Adrenal gland (tissue), 12 donors: ENCODE results near the gene SORT1. TPM values are rescaled to one million over a fixed set of nuclear protein-coding genes. Genes with fewer than 3 reads are reported as not detected.
A peak's percentile ranks its signal among the peaks of the same experiment; 100 is the strongest.

Source experiments
- DNase-seq, 7 donors: peaks; one replicate each; pipeline ENCODE4 v3.0.0-alpha.2; 2019 to 2020
- H3K27ac ChIP-seq, 5 donors: fragments of 200-600 bp; sonication (generic) in 4 of 5; 1 replicate in 3 of 5; 2 replicates in 2 of 5; pipeline versions ENCODE4 v1.5.1 to v1.8.0; 2016 to 2020; ENCODE audit warnings: mild to moderate bottlenecking in 1 of 5
- H3K27me3 ChIP-seq: fragments of 200-600 bp; 2 replicates; pipeline ENCODE4 v1.8.0; 2021
- H3K36me3 ChIP-seq, 2 donors: fragments of 200-600 bp; replicated peaks in 1 of 2; 1 replicate in 1 of 2; 2 replicates in 1 of 2; pipeline versions ENCODE4 v1.5.1 to v1.8.0; 2018 to 2022
- H3K4me1 ChIP-seq, 2 donors: fragments of 200-600 bp; replicated peaks in 1 of 2; 1 replicate in 1 of 2; 2 replicates in 1 of 2; pipeline versions ENCODE4 v1.5.1 to v1.8.0; 2018 to 2021
- H3K4me3 ChIP-seq, 4 donors: fragments of 200-600 bp; sonication (generic) in 3 of 4; one replicate each; pipeline ENCODE4 v1.5.1; 2016 to 2018
- H3K9me3 ChIP-seq, 3 donors: fragments of 200-600 bp; sonication (generic) in 1 of 3; replicated peaks in 1 of 3; 1 replicate in 2 of 3; 2 replicates in 1 of 3; pipeline versions ENCODE4 v1.5.1 to v1.8.0; 2016 to 2021
- CTCF ChIP-seq, 6 experiments: fragments of 450-650 bp in 4 of 6; fragments of 200-600 bp in 2 of 6; sonication (generic) in 1 of 6; IDR thresholded peaks; 1 replicate in 5 of 6; 2 replicates in 1 of 6; pipeline versions ENCODE4 v1.5.1 to v1.8.0; 2016 to 2021; ENCODE audit warnings: antibody characterized with exemption in 6 of 6, mild to moderate bottlenecking in 2 of 6, moderate library complexity in 1 of 6
- POLR2A ChIP-seq, 2 donors: fragments of 450-650 bp; IDR thresholded peaks; one replicate each; pipeline ENCODE4 v1.6.1; 2017; ENCODE audit warnings: antibody characterized with exemption in 2 of 2, mild to moderate bottlenecking in 2 of 2, moderate library complexity in 1 of 2
- WGBS, 4 donors: extraction: QIAGEN DNeasy Blood & Tissue Kit in 2 of 4; methylation state at CpG; one replicate each; pipeline versions ENCODE4 v1.1.5 to v1.1.7; 2013 to 2017; 5-methylcytosine and 5-hydroxymethylcytosine counted together
- intact Hi-C, 2 donors: fragments of 100-400 bp; cut with DNase I; formaldehyde crosslinking; loops; one replicate each; pipeline versions ENCODE4 v1.14.1 to v1.15.0; 2022 to 2023
- polyA plus RNA-seq, 3 donors: library from polyadenylated mRNA; stranded (reverse); fragments of 200-250 nt in 2 of 3; fragments of 350-450 nt in 1 of 3; fragmentation: Illumina TruSeq in 1 of 3; extraction: RNeasy Lipid Tissue Mini Kit (QIAGEN cat#74804) in 1 of 3; gene quantifications; one replicate each; pipeline ENCODE4 v1.2.3, GENCODE V29; 2013 to 2014
- total RNA-seq, 9 donors: library from RNA; depleted of rRNA in 4 of 9; stranded (reverse); fragments of >200 nt in 4 of 9; fragments of 120-200 nt in 1 of 9; fragmentation: NEBNext Ultra II Directional in 1 of 9; extraction: Animal tissue kit (Norgen Biotek cat#: 25700) in 1 of 9; gene quantifications; one replicate each; pipeline versions ENCODE4 v1.1.0 to v1.2.4, GENCODE V29; 2013 to 2023
- donor health status: healthy with polysubstance abuse.
- donor health status: Bipolar disorder and iron deficiency.
- donor health status: DM: yes; HTN: yes; CAD: no.
- donor health status: DM: no; HTN: no; CAD: no.
- donor health status: DM: no; HTN: no; CAD: no.
- donor health status: DM: yes; HTN: yes; CAD: no.

The SORT1 gene
- total and polyA plus RNA-seq, 12 donors: 13.4 to 56.8 (median 37.5) TPM

DNA sequence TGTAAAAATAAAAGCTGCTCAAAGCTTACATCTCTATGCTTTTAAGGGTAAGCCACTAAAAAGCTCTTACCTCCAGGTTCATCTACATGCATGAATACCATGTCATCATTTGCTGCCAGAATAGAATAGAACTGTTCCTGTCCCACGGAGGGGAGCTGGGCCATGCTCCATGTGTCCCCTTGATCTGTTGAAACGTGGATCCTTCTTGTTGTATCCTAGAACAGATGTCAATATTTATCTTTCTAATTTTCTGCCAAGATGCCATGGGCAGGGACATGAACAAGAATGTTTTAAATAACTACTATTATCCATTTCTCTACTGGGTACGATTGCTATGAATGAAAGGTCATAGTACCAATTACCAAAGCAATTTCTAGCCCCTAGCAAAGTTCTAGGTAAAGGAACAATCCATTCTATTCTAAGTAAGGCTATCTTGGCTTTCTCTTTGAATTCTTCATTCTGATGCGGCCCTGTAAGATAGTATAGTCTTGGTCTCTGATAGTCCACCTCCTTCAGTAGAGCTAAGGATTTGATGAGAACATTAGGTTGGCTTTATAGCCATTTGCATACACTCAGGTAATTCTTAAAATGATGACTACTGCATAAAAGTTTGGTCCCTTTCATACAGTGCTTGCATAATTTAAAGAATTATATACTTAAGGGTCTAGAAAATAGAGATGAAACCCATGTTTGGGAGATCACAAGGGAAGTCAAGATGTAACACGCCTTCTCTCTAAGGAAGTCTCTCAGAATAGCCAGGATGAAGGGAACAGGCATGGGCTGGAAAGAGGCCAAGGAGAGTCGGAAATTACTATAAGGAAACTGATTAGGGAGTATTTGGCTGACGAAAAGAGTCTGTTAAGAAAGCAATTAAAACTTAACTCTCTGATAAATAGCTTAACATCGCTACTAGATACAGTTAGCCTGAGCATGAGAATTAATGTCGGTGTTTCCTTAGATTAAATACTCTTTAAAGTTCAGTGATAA is 55.5 kb downstream of the SORT1 start:
- Histone ChIP-seq H3K27me3 (no peaks in the 10 kb centered on the region), H3K9me3 (no peaks in the 10 kb centered on the region), H3K27ac (no peak overlapping the region), H3K4me1 (no peaks in the 10 kb centered on the region), H3K36me3 (peaks cover 0 to 21% of the 10 kb centered on the region in 2 donors), H3K4me3 (no peak overlapping the region)
- 74 to 83% (median 78%) methylated on average over 9 of the region's 9 CpGs for WGBS, 4 donors
- peak in 1 of 7 donors; percentile 6 for DNase-seq
- intact Hi-C loops: no loop called here
- TF ChIP-seq CTCF (IDR thresholded peaks at IDR 0.05) (no peak), POLR2A (IDR thresholded peaks at IDR 0.05) (no peak)

DNA sequence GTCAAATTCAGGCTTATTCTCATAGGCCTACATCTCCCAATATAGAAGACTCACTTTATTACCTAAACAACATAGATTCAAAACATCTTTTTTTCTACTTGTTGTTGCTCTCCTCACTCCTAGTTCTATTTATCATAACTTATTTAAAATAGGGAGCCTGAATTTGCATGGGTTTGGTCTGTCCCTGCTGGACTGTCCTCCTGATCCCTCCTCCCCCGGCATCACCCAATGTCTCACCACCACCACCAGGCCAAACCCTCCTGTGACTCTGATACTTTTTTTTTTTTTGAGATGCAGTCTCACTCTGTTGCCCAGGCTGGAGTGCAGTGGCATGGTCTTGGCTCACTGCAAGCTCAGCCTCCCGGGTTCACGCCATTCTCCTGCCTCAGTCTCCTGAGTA is 59.1 kb downstream of the SORT1 start:
- TF ChIP-seq POLR2A (IDR thresholded peaks at IDR 0.05) (no peak), CTCF (IDR thresholded peaks at IDR 0.05) (no peak)
- intact Hi-C loops: no loop called here
- WGBS, 4 donors: 96 to 98% (median 97%) methylated on average over 3 of the region's 3 CpGs
- H3K36me3 ChIP-seq: peaks cover 0 to 25% of the 10 kb centered on the region in 2 donors
- H3K27ac ChIP-seq: no peak overlapping the region
- no peak overlapping the region for H3K4me3 ChIP-seq
- H3K27me3 ChIP-seq: no peaks in the 10 kb centered on the region
- no peaks in the 10 kb centered on the region for H3K9me3 ChIP-seq
- no peaks in the 10 kb centered on the region for H3K4me1 ChIP-seq
- no peak for DNase-seq

DNA sequence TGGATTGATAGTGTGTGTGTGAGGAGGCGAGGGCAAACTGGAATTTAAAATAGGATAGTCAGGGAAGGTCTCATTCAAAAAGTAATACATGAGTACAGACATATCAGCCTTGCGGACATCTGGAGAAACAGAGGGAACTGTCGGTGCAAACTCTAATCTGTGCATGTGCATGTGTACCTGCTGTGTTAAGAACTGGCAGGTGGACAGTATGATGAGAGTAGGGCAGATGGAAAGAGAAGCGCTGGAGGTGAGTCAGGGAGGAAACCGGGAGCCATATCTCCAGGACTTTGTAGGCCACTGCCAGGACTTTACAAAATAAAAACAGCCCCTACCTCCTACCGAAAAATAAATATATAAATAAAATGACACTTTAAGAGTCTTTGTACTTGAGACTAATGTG is 59.6 kb downstream of the SORT1 start:
- Histone ChIP-seq H3K4me1 (no peaks in the 10 kb centered on the region), H3K9me3 (no peaks in the 10 kb centered on the region), H3K4me3 (no peak overlapping the region), H3K27me3 (no peaks in the 10 kb centered on the region), H3K36me3 (peaks cover 0 to 25% of the 10 kb centered on the region in 2 donors), H3K27ac (no peak overlapping the region)
- TF ChIP-seq CTCF (IDR thresholded peaks at IDR 0.05) (no peak), POLR2A (IDR thresholded peaks at IDR 0.05) (no peak)
- intact Hi-C loops: no loop called here
- 95 to 98% (median 95%) methylated on average over 6 of the region's 6 CpGs for WGBS, 4 donors
- no peak for DNase-seq

- Histone ChIP-seq H3K36me3 (peaks cover 0 to 12% of the 10 kb centered on the region in 2 donors), H3K27ac (no peak overlapping the region), H3K9me3 (peaks cover 0 to 10% (median 5%) of the 10 kb centered on the region in 3 donors), H3K27me3 (no peaks in the 10 kb centered on the region), H3K4me3 (no peak overlapping the region), H3K4me1 (no peaks in the 10 kb centered on the region)
- DNase-seq: no peak
- 73 to 76% (median 75%) methylated on average over 4 of the region's 4 CpGs for WGBS, 4 donors
- intact Hi-C loops: no loop called here
- TF ChIP-seq CTCF (IDR thresholded peaks at IDR 0.05): no peak
- TF ChIP-seq POLR2A (IDR thresholded peaks at IDR 0.05): no peak
These were observed 62.6 kb downstream of the SORT1 start for GRCh38 chr1:109335091-109335490.
